Testis (tissue), 3 donors: ENCODE measurements around the gene PPY. TPM values are rescaled to one million over a fixed set of nuclear protein-coding genes. Genes with fewer than 3 reads are reported as not detected.
"Not testable (repeated sequence)": the region's sequence is repeated elsewhere in the genome, so short reads cannot be mapped to it uniquely, and the experiment has no call there.

ENCODE experiments used
- DNase-seq: peaks from one replicate; pipeline ENCODE4 v3.0.0-alpha.2; 2019
- H3K27ac ChIP-seq, 2 donors: fragments of 200-600 bp; sonication (generic); one replicate each; pipeline ENCODE4 v1.5.1; 2019
- H3K27me3 ChIP-seq: fragments of 200-600 bp; sonication (generic); one replicate; pipeline ENCODE4 v1.5.1; 2019
- H3K36me3 ChIP-seq: fragments of 200-600 bp; sonication (generic); one replicate; pipeline ENCODE4 v1.5.1; 2017; ENCODE audit warnings: low read depth; ENCODE audit errors: missing control alignments
- H3K4me1 ChIP-seq: fragments of 200-600 bp; sonication (generic); one replicate; pipeline ENCODE4 v1.5.1; 2019
- H3K4me3 ChIP-seq, 2 donors: fragments of 200-600 bp; sonication (generic); one replicate each; pipeline ENCODE4 v1.5.1; 2017 to 2019
- H3K9me3 ChIP-seq: fragments of 200-600 bp; sonication (generic); one replicate; pipeline ENCODE4 v1.5.1; 2017
- CTCF ChIP-seq, 3 experiments: fragments of 450-650 bp in 2 of 3; fragments of 200-600 bp in 1 of 3; sonication (generic) in 1 of 3; IDR thresholded peaks; one replicate each; pipeline ENCODE4 v1.5.1; 2016 to 2019; ENCODE audit warnings: antibody characterized with exemption in 3 of 3, mild to moderate bottlenecking in 2 of 3, moderate library complexity in 1 of 3
- POLR2A ChIP-seq: fragments of 450-650 bp; IDR thresholded peaks from one replicate; pipeline ENCODE4 v1.6.1; 2017; ENCODE audit warnings: antibody characterized with exemption, mild to moderate bottlenecking, moderate library complexity
- WGBS, 2 donors: methylation state at CpG; one replicate each; pipeline ENCODE4 v1.1.5; 2018; 5-methylcytosine and 5-hydroxymethylcytosine counted together
- intact Hi-C: fragments of 100-400 bp; cut with DNase I; formaldehyde crosslinking; loops from one replicate; pipeline ENCODE4 v1.15.1; 2023; ENCODE audit warnings: low total_unique reads
- polyA plus RNA-seq: library from polyadenylated mRNA; stranded (reverse); fragments of 350-450 nt; fragmentation: Illumina TruSeq; extraction: RNeasy Lipid Tissue Mini Kit (QIAGEN cat#74804); gene quantifications from one replicate; pipeline ENCODE4 v1.2.3, GENCODE V29; 2014; ENCODE audit warnings: low read depth, low replicate concordance; ENCODE audit not compliant: insufficient read depth
- total RNA-seq, 2 donors: library from RNA; depleted of rRNA; stranded (reverse); fragments of >200 nt; gene quantifications; one replicate each; pipeline ENCODE4 v1.2.3, GENCODE V29; 2016

Gene PPY
- total and polyA plus RNA-seq, 3 donors from 2014 or later, result 0.99 TPM; not detected in 2

- 46 to 55% methylated on average over 14 of the region's 14 CpGs for WGBS, 2 donors
- H3K36me3 ChIP-seq, result no peaks in the 10 kb centered on the region
- H3K4me1 ChIP-seq, result no peaks in the 10 kb centered on the region
- H3K4me3 ChIP-seq, result no peak overlapping the region
- no peak for DNase-seq
- TF ChIP-seq CTCF (IDR thresholded peaks at IDR 0.05) (no peak), POLR2A (no peak)
- intact Hi-C loops, result no loop called here
- H3K9me3 ChIP-seq, result no peaks in the 10 kb centered on the region
- H3K27ac ChIP-seq, result no peak overlapping the region
- H3K27me3 ChIP-seq, result no peaks in the 10 kb centered on the region
Observed at GRCh38 chr17:43974382-43975266, 32.3 kb upstream of the PPY start.

DNA sequence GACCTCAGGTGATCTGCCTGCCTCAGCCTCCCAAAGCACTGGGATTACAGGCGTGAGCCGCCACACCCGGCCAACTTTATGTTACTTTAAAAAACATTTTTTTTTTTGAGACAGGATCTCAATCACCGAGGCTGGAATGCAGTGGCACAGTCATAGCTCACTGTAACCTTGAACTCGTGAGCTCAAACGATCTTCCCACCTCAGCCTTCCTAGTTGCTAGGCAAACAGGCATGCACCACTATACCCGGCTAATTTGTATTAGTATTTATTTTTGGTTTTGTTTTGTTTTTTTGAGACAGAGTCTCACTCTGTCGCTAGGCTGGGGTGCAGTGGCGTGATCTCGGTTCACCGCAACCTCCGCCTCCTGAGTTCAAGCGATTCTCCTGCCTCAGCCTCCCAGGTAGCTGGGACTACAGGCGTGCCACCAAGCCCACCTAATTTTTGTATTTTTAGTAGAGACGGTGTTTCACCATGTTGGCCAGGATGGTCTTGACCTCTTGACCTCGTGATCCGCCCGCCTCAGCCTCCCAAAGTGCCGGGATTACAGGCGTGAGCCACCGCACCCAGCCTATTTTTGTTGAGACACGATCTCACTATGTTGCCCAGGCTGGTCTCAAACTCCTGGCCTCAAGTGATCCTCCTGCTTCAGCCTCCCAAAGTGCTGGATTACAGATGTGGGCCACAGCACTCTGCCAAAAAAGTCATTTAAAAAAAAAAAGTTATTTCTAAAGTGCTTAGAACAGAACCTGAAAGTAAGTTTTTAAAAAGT is 30.4 kb upstream of the PPY start:
- H3K36me3 ChIP-seq, H3K27ac ChIP-seq, H3K27me3 ChIP-seq, H3K9me3 ChIP-seq, intact Hi-C loops, H3K4me1 ChIP-seq, H3K4me3 ChIP-seq, DNase-seq: not testable (repeated sequence)
- whole genome bisulfite sequencing, 2 donors, result 86 to 87% methylated on average over 22 of the region's 22 CpGs

- intact Hi-C loops, H3K9me3 ChIP-seq, H3K27me3 ChIP-seq, H3K4me1 ChIP-seq, H3K36me3 ChIP-seq, DNase-seq, H3K27ac ChIP-seq, H3K4me3 ChIP-seq: not testable (repeated sequence)
- WGBS, 2 donors, result 69 to 70% methylated on average over 2 of the region's 2 CpGs
Observed at GRCh38 chr17:43971436-43971835, 29.2 kb upstream of the PPY start.

- WGBS, 2 donors, result 85 to 92% methylated on average over 4 of the region's 4 CpGs
- Histone ChIP-seq H3K4me3 (no peak overlapping the region), H3K36me3 (no peaks in the 10 kb centered on the region), H3K4me1 (no peaks in the 10 kb centered on the region), H3K9me3 (no peaks in the 10 kb centered on the region), H3K27ac (no peak overlapping the region), H3K27me3 (no peaks in the 10 kb centered on the region)
- TF ChIP-seq CTCF (IDR thresholded peaks at IDR 0.05) (no peak), POLR2A (no peak)
- no peak for DNase-seq
- intact Hi-C loops, result no loop called here
Observed at GRCh38 chr17:43970366-43970765, 28.1 kb upstream of the PPY start.

DNA sequence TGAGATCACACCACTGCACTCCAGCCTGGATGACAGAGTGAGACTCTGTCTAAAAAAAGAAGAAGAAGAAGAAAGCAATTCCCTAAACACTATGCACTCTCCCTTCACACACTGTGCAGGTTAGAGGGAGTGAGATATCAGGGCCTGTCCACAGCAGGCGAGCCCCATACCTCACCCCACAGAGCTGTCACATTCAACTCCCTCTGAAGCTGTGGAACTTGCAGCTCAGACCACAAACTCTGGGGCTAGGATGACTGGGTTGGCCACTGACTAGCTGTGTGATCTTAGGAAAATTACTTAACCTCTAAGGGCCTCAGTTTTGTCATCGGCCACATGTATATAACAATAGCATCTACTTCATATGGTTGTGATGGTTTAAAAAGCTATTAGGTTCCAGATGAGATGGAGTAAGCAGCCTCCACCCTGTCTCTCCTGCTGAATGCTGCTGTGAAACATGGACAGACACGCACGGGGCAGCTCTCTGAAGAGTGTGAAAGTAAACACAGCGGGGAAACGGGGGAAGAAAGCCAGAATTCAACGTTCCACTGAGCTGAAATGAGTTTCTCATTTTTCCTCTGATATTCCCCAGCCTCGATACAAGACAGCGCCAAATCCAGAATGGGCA is 25.1 kb upstream of the PPY start:
- WGBS, 2 donors, result 64 to 65% methylated on average over 9 of the region's 9 CpGs
- no peak for TF ChIP-seq CTCF (IDR thresholded peaks at IDR 0.05)
- no peak for TF ChIP-seq POLR2A
- no peak overlapping the region for H3K27ac ChIP-seq

More for the DNA sequence above, 25.1 kb upstream of the PPY start:
- no peaks in the 10 kb centered on the region for H3K27me3 ChIP-seq
- H3K36me3 ChIP-seq, result no peaks in the 10 kb centered on the region
- H3K9me3 ChIP-seq, result no peaks in the 10 kb centered on the region
- intact Hi-C loops, result no loop called here
- DNase-seq, result no peak
- H3K4me1 ChIP-seq, result no peaks in the 10 kb centered on the region
- H3K4me3 ChIP-seq, result no peak overlapping the region
